ENCODE results near the gene RFFL.

Gene RFFL

GRCh38 chr17:34961093-34961911, 102.2 kb downstream of the RFFL start, which contains the start of the genes CCT6B and ZNF830:
Gene CCT6B, minus strand, starts transcription at chr17:34961460. Its CDS starts 67 bp downstream, at chr17:34961393.
Gene ZNF830, plus strand, starts transcription at chr17:34961540. Its CDS starts 27 bp downstream, at chr17:34961567.
- peak; percentile 90 for DNase-seq

GRCh38 chr17:34958438-34958837, 105.1 kb downstream of the RFFL start:
- DNase-seq, result no peak

Data from CD4-positive, alpha-beta T cell treated with Interferon gamma for 1 hour (primary cell).